Fibroblast of the aortic adventitia (primary cell): ENCODE data around the gene SSU72. TPM values are rescaled to one million over a fixed set of nuclear protein-coding genes. Genes with fewer than 3 reads are reported as not detected.
"Not testable (repeated sequence)": the region's sequence is repeated elsewhere in the genome, so short reads cannot be mapped to it uniquely, and the experiment has no call there.

ENCODE experiments used
- DNase-seq: peaks from one replicate; pipeline ENCODE4 v3.0.0-alpha.2; 2010; ENCODE audit warnings: low read depth
- H3K4me3 ChIP-seq: 2 replicates; pipeline ENCODE4 v1.5.1; 2011; ENCODE audit warnings: low read depth, mild to moderate bottlenecking, control low read depth, low read length, moderate library complexity
- total RNA-seq: library from RNA; depleted of rRNA; stranded (reverse); fragments of >200 nt; gene quantifications from 2 replicates; pipeline ENCODE4 v1.2.3, GENCODE V29; 2012; ENCODE audit warnings: low replicate concordance
- TF ChIP-seq, protein P1 (sequence below): IDR thresholded peaks from 2 replicates; pipeline ENCODE4 v1.5.1; 2011; ENCODE audit warnings: mild to moderate bottlenecking, low read length, control low read depth, inconsistent platforms; ENCODE audit not compliant: insufficient read depth

The SSU72 gene
- total RNA-seq, 1 donor: 78.2 TPM

GRCh38 chr1:1560178-1560577 is 14.5 kb downstream of the SSU72 start:
- H3K4me3 ChIP-seq: no peak overlapping the region
- TF ChIP-seq, protein P1, sequence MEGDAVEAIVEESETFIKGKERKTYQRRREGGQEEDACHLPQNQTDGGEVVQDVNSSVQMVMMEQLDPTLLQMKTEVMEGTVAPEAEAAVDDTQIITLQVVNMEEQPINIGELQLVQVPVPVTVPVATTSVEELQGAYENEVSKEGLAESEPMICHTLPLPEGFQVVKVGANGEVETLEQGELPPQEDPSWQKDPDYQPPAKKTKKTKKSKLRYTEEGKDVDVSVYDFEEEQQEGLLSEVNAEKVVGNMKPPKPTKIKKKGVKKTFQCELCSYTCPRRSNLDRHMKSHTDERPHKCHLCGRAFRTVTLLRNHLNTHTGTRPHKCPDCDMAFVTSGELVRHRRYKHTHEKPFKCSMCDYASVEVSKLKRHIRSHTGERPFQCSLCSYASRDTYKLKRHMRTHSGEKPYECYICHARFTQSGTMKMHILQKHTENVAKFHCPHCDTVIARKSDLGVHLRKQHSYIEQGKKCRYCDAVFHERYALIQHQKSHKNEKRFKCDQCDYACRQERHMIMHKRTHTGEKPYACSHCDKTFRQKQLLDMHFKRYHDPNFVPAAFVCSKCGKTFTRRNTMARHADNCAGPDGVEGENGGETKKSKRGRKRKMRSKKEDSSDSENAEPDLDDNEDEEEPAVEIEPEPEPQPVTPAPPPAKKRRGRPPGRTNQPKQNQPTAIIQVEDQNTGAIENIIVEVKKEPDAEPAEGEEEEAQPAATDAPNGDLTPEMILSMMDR: no peak
- no peak for DNase-seq

GRCh38 chr1:1559066-1559465 is 15.6 kb downstream of the SSU72 start:
- TF ChIP-seq, protein P1: no peak
- H3K4me3 ChIP-seq: no peak overlapping the region
- DNase-seq: no peak

DNA sequence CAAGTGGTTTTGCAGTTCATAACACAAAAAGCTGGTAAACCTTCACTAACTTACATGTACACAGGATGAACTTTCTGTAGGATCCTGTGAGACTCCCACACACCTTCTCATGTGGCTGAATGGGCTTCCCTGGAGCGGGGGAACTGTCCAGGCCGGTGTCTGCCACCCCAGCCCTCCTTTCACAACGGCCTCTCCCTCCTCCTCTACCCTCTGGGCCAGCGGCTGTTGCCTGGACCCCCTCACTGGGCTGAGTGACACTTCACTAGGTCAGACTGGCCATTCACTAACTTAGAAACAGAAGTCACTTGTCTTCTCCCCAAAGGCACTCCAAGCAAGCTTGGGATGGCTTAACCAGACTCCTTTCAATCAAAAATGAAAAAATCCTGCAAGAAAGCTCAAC is 16.1 kb downstream of the SSU72 start:
- no peak for DNase-seq
- TF ChIP-seq, protein P1: no peak
- H3K4me3 ChIP-seq: no peak overlapping the region

DNA sequence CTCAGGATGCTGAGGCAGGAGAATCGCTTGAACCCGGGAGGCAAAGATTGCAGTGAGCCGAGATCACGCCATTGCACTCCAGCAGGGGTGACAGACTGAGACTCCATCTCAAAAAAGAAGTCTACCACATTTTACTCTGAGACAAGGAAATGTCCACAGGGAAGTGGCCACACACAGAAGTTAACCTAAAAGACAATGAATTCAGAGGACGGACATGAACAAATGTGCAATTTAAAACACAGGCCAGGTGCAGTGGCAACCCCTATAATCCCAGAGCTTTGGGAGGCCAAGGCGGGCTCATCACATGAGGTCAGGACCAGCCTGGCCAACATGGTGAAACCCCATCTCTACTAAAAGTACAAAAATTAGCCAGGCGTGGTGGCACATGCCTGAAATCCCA is 17.0 kb downstream of the SSU72 start:
- H3K4me3 ChIP-seq, DNase-seq: not testable (repeated sequence)

GRCh38 chr1:1556961-1557360 is 17.7 kb downstream of the SSU72 start:
- H3K4me3 ChIP-seq, DNase-seq: not testable (repeated sequence)

GRCh38 chr1:1556505-1556904 is 18.2 kb downstream of the SSU72 start:
- no peak for DNase-seq
- TF ChIP-seq, protein P1: no peak
- H3K4me3 ChIP-seq: no peak overlapping the region

GRCh38 chr1:1554926-1555915 is 19.4 kb downstream of the SSU72 start:
- H3K4me3 ChIP-seq: no peak overlapping the region
- peak; percentile 64 for DNase-seq
- TF ChIP-seq, protein P1: no peak

GRCh38 chr1:1554550-1554925 is 20.1 kb downstream of the SSU72 start:
- TF ChIP-seq, protein P1: no peak
- no peak overlapping the region for H3K4me3 ChIP-seq
- DNase-seq: no peak
